GM21723 (cell line): Measurements from ENCODE around the gene HSD17B11.
"Not testable (repeated sequence)": the region's sequence is repeated elsewhere in the genome, so short reads cannot be mapped to it uniquely, and the experiment has no call there.

Experiments used
- ATAC-seq: cut with Tn5 transposase; IDR thresholded peaks from one replicate; pipeline ENCODE4 v1.9.1; 2021; ENCODE audit warnings: mild to moderate bottlenecking, moderate library complexity; ENCODE audit not compliant: unreplicated experiment

The HSD17B11 gene

GRCh38 chr4:87406462-87406861 is 15.5 kb upstream of the HSD17B11 start:
- no peak for ATAC-seq

GRCh38 chr4:87405211-87405820 is 14.3 kb upstream of the HSD17B11 start:
- ATAC-seq: no peak

GRCh38 chr4:87403732-87404131 is 12.7 kb upstream of the HSD17B11 start:
- not testable (repeated sequence) for ATAC-seq

GRCh38 chr4:87399954-87400353 is 9.0 kb upstream of the HSD17B11 start:
- no peak for ATAC-seq

GRCh38 chr4:87399148-87399547 is 8.2 kb upstream of the HSD17B11 start:
- ATAC-seq: no peak

GRCh38 chr4:87395851-87396250 is 4.9 kb upstream of the HSD17B11 start:
- ATAC-seq: not testable (repeated sequence)

GRCh38 chr4:87395073-87395472 is 4.1 kb upstream of the HSD17B11 start:
- not testable (repeated sequence) for ATAC-seq

GRCh38 chr4:87392183-87392582 is 1.2 kb upstream of the HSD17B11 start:
- ATAC-seq: no peak

GRCh38 chr4:87391576-87392054 is 627 bp upstream of the HSD17B11 start:
- ATAC-seq: peak; percentile 12

GRCh38 chr4:87390551-87390890 is 467 bp downstream of the HSD17B11 start:
- peak; percentile 3 for ATAC-seq

GRCh38 chr4:87390055-87390454 is 933 bp downstream of the HSD17B11 start:
- not testable (repeated sequence) for ATAC-seq

GRCh38 chr4:87388901-87389300 is 2.1 kb downstream of the HSD17B11 start:
- ATAC-seq: no peak

- ATAC-seq: no peak
Observed at GRCh38 chr4:87387237-87387636, 3.8 kb downstream of the HSD17B11 start.

- ATAC-seq: not testable (repeated sequence)
Observed at GRCh38 chr4:87384466-87385132, 6.4 kb downstream of the HSD17B11 start.

GRCh38 chr4:87382931-87383330 is 8.1 kb downstream of the HSD17B11 start:
- no peak for ATAC-seq

GRCh38 chr4:87382116-87382515 is 8.9 kb downstream of the HSD17B11 start:
- no peak for ATAC-seq

- ATAC-seq: no peak
Observed at GRCh38 chr4:87377816-87378215, 13.2 kb downstream of the HSD17B11 start.

- ATAC-seq: peak; percentile 54
Observed at GRCh38 chr4:87375719-87376291, 15.2 kb downstream of the HSD17B11 start.

- ATAC-seq: no peak
Observed at GRCh38 chr4:87370068-87370467, 20.9 kb downstream of the HSD17B11 start.

GRCh38 chr4:87366521-87367162 is 24.3 kb downstream of the HSD17B11 start:
- ATAC-seq: no peak

GRCh38 chr4:87365348-87365747 is 25.6 kb downstream of the HSD17B11 start:
- ATAC-seq: no peak

GRCh38 chr4:87363552-87363951 is 27.4 kb downstream of the HSD17B11 start:
- ATAC-seq: no peak
